GM12873 (cell line): ENCODE results near the gene GRIP2.

Experiments used
- TF ChIP-seq, protein P1 (sequence below): IDR thresholded peaks from 2 replicates; pipeline ENCODE4 v1.5.1; 2012; ENCODE audit warnings: low read depth, mild to moderate bottlenecking, moderate library complexity, low read length, control low read depth; ENCODE audit not compliant: insufficient read depth; ENCODE audit errors: missing control alignments

The GRIP2 gene

DNA sequence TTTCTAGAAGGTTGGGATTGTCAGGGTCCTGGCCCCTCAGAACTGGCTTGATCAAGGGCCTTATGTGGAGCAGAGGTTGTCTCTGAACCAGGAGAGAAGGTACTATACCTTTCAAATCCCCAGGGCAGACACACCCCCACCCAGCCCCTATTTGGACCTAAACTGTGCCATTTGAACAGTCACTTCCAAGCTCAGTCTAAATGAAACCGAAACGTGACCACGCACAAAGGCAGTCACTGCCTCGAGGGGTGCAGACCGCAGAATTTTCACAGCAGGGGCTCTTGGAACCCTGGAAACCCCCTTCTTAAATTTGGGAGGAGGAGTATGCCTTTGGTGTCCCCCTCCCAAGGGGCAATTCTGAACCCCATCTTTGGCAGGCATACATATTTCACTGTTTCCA lies 53.7 kb downstream of the GRIP2 start:
- TF ChIP-seq, protein P1, sequence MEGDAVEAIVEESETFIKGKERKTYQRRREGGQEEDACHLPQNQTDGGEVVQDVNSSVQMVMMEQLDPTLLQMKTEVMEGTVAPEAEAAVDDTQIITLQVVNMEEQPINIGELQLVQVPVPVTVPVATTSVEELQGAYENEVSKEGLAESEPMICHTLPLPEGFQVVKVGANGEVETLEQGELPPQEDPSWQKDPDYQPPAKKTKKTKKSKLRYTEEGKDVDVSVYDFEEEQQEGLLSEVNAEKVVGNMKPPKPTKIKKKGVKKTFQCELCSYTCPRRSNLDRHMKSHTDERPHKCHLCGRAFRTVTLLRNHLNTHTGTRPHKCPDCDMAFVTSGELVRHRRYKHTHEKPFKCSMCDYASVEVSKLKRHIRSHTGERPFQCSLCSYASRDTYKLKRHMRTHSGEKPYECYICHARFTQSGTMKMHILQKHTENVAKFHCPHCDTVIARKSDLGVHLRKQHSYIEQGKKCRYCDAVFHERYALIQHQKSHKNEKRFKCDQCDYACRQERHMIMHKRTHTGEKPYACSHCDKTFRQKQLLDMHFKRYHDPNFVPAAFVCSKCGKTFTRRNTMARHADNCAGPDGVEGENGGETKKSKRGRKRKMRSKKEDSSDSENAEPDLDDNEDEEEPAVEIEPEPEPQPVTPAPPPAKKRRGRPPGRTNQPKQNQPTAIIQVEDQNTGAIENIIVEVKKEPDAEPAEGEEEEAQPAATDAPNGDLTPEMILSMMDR, result no peak

DNA sequence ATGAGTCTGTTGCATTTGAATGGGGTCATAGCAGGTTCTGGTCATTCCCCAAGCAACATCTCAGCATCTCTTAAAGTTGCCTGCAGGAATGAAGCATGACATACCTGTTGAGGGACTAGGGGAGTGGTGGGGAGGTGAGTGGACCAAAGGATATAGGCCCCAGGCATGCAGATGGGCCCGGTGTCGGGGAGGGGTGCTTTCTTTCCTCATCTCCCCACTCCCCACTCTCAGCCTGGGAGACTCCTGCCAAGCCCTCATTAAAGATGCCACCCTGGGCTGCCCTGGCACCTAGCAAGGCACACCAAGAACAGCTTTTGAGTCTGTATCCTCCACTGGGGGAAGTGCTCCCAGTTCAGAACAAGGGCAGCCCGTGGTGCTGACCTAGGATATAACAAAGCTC lies 54.2 kb downstream of the GRIP2 start:
- TF ChIP-seq, protein P1, result no peak

DNA sequence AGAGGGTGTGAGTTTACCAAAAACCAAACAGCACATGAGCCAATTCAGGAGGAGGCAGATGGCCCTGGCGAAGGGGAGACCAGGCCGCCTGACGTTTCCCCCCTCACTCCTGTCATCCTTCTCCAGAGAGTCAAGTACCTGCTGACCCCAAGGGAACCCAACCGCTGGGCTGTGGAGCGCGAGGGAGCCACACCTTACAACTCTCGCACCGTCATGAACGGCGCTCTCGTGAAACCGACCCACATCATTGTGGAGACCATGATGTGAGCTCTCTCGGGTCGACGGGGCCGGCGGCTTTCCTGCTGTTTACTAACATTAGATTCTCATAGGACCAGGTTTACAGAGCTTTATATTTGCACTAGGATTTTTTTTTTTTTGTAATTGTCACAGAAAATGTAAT lies 55.4 kb downstream of the GRIP2 start:
- TF ChIP-seq, protein P1, result no peak

DNA sequence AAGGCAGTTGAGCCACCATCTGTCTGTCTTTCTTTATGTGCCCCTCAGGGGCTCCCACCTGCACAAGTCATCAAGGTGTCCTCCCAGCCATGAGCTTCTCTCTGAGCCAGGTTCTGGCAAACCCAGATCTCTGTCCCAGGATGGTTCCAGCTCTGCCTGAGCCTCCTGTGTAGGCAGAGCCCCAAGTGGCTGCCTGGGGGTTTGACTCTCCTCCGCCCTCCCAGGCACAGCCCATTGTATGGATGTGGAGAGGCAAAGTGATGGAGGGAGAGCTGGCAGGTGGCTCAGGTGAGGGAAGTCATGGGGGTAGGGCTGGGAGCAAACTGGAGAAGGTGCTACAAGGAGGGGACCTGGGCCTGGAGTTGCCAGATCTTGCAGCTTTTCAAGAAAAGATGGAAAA lies 56.9 kb downstream of the GRIP2 start:
- TF ChIP-seq, protein P1, result no peak

DNA sequence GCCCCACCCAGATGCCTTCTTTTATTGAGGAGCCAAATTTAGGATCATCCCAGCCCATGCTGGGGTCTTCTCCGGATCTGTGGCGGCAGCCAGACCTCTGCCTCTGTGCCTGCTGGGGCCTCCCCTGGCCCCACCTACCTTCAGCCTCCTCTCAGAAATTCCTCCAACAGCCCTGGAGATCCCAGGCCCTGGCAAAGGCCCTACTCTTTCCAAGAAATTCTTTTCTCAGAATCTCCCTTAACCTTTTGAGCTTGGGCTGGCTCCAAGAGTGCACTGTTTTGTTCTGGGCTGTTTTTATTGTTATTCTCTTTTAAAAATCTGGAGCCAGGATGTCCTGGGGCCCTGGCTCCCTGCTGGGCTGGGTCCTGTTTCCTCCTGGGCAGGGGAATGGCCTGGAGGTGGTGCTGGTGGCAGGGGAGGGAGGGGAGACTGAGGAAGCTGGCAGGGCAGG lies 57.8 kb downstream of the GRIP2 start:
- TF ChIP-seq, protein P1, result no peak

DNA sequence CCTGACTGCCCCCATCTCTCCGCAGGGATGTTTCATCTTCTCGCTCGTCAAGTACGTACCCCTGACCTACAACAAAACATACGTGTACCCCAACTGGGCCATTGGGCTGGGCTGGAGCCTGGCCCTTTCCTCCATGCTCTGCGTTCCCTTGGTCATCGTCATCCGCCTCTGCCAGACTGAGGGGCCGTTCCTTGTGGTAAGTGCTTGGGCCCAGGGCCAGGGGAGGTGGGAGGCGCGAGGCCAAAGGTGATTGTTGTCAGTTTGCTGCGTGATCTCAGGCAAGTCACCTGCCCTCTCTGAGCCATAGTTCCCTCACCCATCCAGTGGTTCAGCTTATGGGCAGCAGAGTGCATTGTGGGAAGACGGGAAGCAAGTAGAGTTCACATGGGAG lies 58.5 kb downstream of the GRIP2 start:
- TF ChIP-seq, protein P1, result no peak

DNA sequence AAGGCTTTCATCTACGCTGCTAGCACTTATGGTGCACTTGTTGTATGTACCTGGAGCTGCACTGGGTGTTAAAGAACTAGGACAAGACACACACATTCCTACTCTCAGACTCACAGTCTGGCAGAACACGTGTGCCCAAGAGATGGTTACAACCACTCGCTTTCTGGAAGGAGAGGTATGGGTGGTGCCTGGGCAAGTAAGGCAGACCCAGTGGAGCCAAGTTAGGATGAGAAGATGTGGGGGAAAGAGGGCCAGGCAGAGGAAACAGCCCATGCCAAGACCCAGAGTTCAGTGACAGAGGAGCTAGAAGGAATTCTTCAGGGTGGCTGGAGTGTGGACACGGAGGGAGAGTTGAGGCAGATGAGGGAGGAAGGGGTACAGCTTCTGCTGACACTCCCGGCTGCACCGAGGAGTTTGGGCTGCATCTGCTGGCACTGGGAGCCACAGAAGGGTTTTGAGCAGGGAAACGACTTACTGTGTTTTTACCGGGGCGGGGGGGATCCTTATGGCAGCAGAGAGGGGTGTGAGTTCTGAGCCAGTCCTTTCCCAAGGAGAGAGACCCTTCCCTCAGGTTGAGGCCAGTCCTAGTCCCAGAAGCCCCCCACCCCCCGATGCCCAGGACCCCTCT lies 59.0 kb downstream of the GRIP2 start:
- TF ChIP-seq, protein P1, result no peak
